HS-5 (cell line): ENCODE measurements around the gene RNU1-4.
"Not testable (repeated sequence)": the region's sequence is repeated elsewhere in the genome, so short reads cannot be mapped to it uniquely, and the experiment has no call there.

Experiments used
- DNase-seq: peaks from one replicate; pipeline ENCODE4 v3.0.0-alpha.2; 2012; ENCODE audit warnings: low read depth

The RNU1-4 gene

DNA sequence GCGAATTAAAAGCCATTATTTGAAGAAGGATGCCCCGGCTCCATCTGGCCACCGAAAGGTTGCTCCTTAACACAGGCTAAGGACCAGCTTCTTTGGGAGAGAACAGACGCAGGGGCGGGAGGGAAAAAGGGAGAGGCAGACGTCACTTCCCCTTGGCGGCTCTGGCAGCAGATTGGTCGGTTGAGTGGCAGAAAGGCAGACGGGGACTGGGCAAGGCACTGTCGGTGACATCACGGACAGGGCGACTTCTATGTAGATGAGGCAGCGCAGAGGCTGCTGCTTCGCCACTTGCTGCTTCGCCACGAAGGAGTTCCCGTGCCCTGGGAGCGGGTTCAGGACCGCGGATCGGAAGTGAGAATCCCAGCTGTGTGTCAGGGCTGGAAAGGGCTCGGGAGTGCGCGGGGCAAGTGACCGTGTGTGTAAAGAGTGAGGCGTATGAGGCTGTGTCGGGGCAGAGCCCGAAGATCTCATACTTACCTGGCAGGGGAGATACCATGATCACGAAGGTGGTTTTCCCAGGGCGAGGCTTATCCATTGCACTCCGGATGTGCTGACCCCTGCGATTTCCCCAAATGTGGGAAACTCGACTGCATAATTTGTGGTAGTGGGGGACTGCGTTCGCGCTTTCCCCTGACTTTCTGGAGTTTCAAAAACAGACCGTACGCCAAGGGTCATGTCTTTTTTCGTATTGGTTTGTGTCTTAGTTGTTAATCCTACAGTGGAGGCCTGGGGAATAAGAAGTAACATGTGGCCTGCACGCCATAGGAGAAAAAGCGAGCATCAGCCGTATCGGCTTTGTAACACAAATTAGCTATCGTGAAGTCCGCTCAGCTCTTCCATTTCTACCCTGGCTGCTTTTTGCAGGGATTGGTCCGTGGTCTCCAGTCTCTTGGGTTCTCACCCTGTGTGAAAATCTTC, at the start of gene RNU1-4:
Gene RNU1-4 (plus strand): TSS at position 470 of the 918 bp plus-strand sequence.
- not testable (repeated sequence) for DNase-seq

DNA sequence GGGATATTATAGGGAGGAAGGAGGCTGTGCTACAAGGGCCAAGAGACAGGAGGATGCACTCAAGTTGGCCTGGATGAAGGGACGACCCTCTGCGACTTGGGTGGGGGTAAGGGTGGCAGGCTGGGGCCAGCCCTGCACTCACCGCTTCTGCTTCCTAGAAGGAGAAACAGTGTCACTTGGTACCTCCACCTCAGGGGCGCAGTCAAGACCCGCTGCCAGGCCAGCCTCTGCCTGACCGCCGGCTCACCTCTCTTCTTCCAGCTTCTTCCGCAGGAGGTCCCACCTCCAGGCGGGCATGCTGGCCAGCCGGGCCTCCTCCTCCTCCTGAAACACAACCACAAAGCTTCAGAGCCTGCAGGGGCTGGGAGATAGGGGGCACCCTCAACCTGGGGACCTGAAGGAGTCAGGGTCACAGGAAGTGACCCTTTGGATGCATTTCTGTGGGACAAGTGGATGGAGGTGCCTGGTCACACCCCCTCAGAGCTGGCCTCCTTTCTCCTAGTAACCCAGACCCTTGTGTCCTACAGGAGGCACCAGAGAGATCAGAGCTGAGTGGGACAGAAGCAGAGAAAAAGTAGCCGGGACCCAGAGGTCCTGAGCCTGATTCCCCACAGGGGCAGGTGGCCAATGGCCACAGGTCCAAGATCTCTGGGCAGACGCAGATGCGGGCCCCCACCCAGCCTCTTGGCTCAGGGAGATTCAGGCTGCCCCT, 49.2 kb upstream of the RNU1-4 start:
- DNase-seq, result not testable (repeated sequence)

DNA sequence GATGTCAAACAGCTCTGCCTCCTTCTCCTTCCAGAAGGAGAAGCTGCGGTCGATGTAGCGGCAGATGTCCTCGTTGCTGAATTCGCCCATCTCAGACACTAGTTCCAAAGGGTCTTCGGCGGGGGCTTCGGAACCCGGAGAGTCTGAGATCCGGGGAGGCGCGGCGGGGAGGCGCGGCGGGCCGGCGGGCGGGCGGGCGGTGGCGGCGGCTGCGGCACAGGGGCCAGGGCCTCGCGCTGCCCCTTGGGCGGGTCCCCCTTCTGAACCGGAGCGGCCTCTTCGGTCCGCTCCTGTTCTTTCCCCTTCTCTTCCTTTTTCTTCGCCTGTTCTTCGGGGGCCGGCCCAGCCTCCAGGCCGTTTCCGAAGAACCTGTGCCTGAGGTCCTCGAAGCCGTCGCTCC, 48.0 kb upstream of the RNU1-4 start:
- not testable (repeated sequence) for DNase-seq

DNA sequence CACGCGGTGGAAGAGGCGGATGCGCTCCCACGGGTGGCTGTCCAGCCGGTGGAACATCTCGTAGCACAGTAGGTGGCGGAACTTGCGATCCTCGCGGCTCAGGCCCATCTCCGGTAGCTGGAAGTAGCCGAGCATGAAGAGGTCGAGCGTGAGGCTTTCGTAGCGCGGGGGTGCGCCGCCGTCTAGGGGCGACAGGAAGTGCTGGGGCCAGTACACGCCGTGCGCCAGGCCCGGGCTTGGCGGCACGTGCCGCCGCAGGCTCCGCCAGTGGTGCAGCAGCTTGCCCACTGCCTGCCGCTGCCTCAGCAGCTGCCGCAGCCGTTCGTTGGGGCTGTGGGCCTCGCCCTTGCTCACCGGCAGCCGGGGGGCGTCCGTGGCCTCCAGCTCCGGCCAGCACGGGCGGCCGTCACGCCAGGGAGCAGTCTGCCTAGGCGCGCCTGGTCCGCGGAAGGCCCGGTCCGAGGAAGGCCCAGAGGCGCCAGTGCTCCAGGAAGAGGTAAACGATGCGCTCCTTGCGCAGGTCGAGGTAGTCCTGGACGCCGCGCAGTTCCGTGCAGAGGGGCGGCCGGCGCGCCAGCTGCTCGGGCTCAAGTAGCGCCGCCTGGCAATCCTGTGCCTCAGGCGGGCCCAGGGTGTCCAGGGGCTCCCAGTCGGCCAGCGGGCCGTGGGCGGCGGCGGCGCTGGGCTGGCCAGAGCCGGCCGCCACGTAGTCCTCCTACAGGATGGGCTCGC, 47.4 kb upstream of the RNU1-4 start:
- DNase-seq, result not testable (repeated sequence)

DNA sequence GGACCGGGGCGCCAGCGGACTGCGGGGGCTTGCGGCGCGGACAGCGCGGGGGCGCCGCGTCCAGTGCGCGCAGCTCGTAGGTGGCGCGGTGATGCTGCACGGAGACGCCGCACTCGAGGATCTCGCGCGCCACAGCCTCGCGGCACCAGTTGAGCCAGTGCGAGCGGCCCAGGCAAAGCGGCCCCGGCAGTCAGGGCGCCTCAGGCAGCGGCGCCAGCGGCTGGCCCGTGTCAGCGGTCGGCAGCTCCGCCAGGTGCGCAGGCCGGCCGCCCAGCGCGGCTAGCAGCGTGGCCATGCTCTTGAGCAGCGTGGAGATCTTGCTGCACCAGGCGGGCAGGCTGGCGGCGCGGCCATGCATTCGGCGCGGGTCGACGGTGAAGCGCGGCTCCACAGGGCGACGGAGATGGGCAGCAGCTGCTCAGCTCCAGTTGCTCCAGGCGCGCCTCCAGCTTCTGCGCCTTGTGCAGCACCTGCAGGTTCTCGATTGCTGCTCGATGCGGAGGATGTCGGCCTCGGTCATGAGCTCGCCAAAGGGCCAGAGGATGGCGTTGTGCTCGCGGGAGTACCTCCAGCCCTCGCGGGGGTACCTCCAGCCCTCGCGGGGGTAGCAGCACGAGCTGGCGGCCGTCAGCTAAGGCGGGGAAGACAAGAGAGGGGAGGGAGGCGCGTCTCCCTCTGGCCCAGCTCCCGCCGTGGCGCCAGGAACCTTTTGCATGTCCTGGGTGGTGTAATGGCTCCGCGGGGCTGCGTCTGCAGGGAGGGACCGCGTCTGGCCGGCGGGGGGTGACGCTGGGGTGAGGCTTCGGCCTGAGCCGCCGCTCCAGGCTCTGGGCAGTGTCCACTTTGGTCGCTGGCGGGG, 46.6 kb upstream of the RNU1-4 start:
- DNase-seq, result not testable (repeated sequence)

DNA sequence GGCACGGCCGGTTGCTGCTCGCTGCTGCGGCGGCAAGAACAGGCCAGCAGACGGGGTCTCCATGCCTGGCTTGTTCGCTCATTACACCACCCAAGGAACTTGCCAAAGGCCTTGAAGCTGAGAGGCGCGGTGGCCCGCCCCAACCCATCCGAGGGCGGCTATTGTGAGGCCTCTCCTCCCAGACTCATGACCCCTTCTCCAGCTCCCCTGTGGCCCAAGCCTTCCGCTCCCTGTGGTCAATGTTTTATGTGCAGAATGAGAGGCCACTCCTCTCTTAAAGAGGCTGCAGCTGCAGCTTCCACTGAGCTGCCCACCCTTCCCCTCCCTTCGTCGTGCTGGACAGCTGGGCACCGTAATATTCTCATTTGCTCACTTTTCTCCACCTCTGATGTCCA, 46.0 kb upstream of the RNU1-4 start:
- not testable (repeated sequence) for DNase-seq

DNA sequence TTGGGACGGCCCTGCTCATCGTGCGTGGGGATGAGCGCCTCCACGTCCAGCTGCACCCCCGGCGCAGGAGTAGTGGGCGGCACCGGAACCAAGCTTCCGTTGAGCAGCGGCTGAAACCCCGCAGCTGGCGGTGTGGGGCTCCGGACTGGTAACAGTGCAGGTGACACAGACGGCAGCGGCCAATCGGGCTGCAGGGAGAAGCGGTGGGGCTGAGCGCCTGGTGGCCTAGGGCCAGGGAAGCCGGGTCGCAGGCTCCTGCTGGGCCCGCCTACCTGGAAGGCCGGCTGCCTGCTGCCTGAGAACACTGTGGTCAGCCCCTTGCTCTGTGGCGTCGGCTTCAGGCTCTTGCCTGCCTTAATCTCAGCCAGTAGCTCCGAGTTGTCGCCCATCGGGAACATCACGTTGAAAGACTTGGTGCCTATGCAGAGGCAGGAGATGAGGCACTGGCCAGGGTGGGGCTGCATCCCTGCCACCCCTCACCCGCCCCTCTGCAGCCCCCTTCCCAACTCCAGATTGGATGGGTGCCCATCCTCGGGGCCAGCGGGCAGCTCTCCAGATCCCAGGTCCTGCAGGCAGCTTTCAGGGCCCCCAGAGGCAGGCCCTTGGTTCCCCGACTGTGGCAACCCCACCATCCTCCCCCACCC, 43.7 kb upstream of the RNU1-4 start:
- DNase-seq, result not testable (repeated sequence)

DNA sequence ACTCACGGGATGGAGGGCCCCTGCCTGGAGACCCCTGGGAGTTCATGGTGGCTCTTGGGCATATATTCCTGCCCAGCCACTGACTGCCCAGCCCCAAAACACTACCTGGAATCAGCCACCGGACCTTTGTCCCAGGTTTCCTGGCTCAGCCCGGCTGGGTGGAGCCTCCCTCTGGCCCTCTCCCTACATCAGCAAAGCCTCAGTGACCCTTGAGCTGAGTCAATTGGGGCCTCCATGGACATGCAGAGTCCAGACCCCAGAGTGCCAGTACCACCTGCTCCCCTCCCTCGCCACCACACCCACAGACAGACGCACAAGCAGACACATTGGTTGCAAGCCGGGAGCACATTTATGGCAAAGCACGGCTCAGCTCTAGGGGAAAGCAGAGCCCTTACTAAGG, 43.2 kb upstream of the RNU1-4 start:
- not testable (repeated sequence) for DNase-seq

DNA sequence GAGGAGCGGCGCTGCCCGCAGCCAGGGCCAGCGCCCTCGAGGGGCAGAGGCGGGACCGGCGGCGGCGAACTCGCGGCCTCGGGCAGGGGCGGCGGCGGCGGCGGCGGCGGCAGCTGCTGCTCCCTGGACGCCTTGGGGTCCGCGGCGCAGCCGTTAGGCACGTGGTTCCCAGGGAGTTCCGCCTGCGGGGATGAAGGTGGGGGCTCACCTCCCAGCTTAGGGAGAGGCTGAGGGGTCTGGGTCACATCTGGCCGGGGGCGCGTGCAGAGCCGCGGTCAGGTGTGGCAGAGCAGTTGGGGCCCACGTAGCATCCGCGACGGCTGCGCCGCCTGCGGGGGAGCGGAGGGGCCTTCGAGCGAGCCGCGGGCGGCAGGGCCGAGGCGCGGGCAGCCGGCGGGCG, 40.9 kb upstream of the RNU1-4 start:
- DNase-seq, result not testable (repeated sequence)

DNA sequence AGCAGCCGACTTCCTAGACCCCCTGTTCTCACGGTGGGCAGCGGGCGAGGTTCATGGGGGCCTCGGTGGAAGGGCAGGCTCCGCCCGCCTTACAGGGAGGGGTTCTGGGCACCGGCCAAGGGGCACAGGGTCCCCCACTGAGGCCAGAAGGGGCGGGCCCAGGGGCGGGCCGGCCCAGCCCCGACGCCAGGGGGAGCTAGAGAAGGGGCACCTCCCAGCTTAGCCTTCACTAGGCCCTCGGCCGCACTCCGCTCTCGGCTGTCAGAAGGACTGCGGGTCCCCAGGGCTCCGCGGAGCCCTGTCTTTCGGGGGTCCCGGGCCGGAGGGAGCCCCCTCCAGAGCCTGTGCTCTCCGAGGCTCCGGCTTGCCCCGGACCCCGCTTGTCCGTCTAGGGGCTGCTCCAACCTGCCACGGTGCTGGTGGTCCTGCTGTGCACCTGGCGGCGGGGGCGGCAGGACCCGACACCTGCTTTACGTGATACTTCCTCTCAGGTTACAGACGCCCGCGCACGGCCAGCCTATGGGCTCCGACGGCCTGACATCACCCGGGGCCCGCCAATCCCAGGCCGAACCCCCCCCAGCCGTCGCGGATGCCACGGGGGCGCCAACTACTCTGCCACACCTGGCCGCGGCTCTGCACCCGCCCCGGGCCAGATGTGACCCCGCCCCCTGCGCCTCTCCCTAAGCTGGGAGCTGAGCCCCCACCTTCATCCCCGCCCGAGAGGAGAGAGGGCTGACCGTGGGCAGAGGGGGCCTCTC, 40.0 kb upstream of the RNU1-4 start:
- not testable (repeated sequence) for DNase-seq

DNA sequence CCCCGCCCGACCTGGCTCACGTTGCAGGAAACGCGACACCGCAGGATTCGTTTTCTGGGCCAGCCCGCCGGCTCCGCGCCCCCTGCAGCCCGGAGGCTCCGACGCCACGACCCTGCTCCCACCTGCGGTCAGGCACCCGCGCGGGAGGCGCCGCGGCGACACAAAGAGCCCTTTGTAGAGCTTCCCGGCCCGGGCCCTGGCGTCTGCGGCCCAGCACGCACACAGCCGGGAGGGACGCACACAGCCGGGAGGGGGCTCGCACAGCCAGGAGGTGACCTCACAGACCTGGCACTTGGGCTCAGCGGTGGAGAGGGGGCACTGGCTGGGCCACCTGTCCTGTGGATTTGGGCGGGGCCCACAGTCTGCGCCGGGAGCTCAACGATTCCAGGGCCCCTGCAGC, 39.1 kb upstream of the RNU1-4 start:
- not testable (repeated sequence) for DNase-seq

DNA sequence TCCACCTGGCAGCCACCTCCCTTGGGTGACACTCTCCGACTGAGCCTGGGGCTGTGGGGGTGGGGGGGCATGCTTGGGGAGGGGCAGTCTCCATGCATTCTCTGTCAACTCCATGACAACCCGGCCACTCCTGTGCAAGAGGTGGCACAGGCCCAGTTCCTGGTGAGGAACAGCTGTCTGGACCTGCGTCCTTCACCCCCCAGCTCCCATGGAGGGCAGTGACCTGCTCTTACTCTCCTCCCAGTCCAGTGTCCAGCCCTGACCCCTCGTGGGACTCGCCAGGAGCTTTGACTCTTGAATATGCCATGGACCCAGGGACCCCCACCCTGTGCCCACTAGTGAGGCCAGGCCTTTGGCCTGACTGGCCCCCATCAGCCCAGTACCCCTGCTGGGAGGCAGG, 38.0 kb upstream of the RNU1-4 start:
- DNase-seq, result not testable (repeated sequence)

DNA sequence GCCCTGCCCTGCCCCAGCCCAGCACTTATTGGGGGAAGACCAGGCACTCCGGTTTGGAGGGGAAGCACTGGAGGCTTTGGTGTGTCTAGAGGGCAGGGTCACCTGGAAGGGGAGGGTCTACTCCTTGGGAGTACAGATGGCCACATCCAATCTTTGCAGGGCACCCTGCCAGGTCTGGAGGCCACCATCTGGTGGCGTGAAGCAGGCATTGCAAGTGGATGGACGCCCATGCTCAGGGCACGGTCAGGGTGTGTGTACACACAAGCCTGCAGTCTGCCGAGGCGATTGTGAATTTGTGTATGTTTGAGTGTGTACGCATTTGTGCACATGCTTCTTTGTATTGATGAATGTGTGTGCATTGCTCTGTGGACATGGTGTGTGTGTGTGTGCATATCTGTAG, 37.2 kb upstream of the RNU1-4 start:
- DNase-seq, result not testable (repeated sequence)

DNA sequence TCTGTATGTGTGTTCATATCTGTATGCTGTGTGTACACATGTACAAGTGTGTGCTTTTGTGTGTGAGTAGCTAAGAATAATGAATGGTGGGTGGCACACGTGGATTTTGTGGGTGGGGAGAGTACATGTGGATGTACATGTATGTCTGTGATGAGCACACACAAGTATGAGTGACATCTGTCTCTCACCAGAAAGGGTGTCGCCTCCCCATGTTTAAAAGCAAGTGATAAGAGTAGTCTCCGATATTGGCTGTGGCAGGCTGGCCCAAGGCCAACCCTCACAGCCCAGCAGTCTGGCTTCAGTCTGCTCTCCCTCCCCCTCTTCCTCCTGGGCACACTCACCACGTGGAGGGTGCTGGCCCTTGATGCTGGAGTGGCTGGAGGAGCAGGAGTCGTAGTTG, 36.7 kb upstream of the RNU1-4 start:
- DNase-seq, result not testable (repeated sequence)

DNA sequence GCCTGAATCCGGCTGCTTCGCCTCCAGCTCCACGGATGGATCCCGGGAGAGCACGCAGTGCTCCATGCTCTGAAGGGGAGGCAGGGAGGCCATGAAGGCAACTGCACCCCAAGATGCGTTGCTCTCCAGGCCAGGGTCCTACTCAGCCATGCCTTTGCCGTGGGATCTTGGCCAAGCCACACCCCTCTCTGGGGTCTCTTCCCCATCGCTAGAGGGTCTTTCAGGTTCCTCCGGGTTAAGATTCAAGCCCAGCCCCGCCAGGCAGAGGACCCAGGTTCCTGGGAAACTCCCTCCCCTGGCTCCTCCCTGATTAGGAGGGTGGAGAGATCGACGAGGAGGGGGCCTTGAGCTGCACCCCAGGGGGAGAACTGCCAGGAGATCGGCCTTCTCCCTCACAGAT, 36.2 kb upstream of the RNU1-4 start:
- not testable (repeated sequence) for DNase-seq

DNA sequence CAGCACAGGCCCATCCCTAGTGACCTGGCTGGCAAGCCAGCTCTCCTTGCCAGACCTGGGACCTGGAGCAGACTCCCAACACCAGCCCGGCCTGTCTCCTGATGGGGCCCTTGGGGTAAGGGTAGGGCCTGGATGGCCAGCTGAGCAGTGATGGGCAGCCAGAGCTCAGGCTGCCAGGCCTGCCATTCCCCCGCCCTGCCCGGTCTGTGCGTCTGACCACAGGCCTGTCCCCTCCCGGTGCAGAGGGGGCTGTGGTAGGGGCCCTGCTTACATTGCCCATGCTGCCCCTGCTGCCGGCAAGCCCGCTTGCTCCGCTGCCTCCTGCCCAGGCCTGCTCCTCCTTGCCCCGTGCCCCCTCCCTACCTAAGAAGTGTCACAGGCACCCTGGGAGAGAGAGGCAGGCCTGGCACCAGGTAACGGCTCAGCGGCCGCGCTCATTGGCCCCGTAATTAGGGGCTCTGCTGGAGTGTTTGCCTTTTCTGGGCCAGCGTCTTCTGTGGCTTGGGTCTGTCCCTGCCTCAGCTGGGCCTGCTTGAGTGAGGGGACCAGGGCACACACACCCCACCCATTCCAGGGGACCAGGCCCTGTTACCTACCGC, 35.7 kb upstream of the RNU1-4 start:
- not testable (repeated sequence) for DNase-seq

DNA sequence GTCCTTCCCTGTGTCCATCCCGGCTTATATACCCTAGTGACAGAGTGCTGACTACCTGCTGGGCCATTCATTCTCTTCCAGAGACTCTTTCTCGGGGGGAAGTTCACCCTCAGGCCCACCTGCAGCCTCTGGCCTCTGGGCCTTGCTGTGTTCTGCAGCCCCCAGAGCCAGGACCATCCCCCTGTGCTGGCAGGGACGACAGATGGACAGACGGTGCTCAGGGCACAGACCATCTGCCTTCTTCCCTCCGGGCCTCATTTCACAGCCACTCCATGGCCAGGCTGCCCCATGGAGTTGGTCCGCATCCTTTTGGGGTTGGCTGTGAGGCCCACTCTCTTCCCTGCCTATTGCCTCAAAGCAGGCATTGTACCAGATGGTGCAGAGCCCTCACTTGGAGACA, 34.0 kb upstream of the RNU1-4 start:
- DNase-seq, result not testable (repeated sequence)

DNA sequence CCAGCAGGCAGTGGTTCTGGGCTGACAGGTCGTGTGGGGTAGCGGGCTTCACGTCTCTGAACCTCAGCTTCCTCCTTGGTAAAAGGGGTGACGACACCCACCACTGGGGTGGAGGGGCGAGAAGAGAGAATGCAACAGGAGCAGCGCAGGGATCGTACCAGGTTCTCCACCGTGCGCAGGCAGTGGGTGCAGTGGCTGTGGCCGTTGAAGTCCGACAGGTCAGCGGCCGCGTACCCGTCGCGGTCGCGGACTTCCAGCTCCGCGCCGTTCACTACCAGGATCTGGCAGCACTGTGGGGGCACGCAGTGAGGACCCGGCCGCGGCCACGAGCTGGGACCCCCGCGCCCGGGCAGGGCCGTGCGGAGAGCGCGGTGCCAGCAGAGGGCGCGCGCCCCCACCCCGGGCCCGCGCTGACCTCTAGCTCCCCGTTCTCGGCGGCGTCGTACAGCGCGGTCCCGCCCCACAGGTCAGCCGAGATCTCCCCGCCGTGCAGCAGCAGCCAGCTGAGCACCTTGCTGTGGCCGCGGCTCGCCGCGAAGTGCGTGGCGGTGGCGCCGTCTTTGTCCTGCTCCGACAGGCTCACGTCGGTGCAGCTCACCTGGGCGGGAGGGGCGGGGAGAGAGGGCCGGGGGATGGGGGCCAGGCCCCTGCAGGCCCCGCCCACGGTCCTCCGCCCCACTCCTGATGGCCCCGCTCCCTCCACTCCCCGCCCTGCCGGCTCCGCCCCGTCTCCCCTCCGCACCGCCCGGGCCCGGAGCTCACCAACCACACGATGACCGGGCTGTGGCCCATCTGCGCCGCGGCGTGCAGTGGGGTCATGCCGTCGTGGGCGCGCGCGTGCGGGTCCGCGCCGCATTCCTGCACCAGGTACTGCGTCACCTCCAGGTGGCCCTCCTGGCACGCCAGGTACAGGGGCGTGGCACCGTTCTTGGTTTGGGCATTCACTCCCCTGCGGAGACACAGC, 32.9 kb upstream of the RNU1-4 start:
- not testable (repeated sequence) for DNase-seq
